EL (cell line): ENCODE data around the gene CUX1.
"Not testable (repeated sequence)": the region's sequence is repeated elsewhere in the genome, so short reads cannot be mapped to it uniquely, and the experiment has no call there.

Experiments
- DNase-seq: peaks from one replicate; pipeline ENCODE4 v3.0.0-alpha.2; 2016

The CUX1 gene

DNA sequence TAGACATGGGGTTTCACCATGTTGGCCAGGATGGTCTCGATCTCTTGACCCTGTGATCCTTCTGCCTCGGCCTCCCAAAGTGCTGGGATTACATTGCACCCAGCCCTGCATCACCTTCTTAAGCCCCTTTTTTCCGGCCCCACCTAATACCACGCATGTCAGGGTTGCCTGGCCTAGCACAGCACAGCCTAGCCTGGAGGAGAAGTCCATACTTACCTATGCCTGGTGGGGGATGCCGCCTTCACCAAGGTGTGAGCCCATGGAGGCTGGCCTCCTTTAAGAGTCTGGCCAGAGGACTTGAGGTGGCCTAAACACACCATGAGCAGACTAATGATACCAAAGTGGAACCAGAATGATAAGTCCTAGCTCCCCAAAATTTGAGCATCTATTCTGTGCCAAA is 22.0 kb upstream of the CUX1 start:
- DNase-seq = no peak

GRCh38 chr7:101798173-101798572 is 19.3 kb upstream of the CUX1 start:
- DNase-seq = not testable (repeated sequence)

GRCh38 chr7:101803203-101804087 is 14.0 kb upstream of the CUX1 start:
- DNase-seq = no peak

DNA sequence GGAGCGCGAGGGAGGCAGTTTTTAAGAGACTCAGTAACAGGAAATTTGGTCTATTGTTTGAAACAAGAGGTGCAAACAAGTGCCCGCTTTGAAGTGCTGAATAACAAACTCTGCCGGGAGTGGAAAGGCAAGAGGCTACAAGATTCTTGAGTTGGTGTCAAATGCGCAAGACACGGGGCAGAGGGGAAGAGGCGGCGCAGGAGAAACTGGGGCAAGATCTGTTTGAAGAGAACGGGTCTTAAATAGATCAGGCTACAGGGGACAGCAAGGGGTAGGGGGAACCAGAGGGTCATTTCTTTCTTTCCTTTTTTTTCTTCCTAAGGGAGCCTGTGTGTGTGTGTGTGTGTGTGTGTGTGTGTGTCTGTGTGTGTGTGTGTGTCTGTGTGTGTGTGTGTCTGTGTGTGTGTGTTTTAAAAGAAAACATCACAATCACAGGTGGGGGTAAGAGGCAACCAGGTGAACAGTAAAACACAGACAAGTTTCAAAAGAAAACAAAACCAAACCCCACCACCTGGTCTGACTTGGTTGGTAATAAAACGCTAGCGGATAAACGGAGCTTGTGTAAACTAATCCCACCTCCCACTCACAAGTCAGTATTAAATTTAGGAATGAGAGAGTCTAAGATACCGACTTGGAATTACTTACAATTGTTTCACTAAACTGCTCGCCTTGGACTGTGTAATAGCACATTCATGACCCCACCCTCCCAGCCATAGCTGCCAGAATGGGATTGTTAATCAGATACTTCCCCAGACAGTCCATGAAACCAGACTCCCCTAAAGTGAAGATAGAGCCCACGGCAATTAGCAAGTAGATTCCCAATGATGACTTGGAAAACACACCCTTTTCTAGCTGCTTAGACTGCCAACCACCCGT is 13.1 kb upstream of the CUX1 start:
- DNase-seq = no peak

- DNase-seq = no peak
These were observed 12.5 kb upstream of the CUX1 start for GRCh38 chr7:101804967-101805366.

DNA sequence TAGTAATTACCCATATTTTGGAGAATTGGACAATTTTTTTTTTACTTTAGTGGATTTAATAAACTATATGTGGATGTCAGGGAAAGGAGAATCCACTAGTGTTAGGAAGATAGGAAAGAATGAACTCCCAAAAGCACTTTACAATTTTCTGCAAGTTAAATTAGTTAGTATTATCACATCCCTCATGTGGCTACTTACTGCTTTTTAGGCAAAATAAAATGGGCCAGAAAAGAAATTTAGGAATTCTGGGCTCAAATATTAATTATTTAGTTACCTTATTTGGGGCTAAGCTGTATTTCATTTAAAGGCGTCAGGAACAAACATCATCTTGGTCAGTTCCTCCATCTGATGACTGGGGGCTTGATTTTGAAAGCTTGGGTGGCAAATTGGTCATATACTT is 4.8 kb upstream of the CUX1 start:
- DNase-seq = no peak

DNA sequence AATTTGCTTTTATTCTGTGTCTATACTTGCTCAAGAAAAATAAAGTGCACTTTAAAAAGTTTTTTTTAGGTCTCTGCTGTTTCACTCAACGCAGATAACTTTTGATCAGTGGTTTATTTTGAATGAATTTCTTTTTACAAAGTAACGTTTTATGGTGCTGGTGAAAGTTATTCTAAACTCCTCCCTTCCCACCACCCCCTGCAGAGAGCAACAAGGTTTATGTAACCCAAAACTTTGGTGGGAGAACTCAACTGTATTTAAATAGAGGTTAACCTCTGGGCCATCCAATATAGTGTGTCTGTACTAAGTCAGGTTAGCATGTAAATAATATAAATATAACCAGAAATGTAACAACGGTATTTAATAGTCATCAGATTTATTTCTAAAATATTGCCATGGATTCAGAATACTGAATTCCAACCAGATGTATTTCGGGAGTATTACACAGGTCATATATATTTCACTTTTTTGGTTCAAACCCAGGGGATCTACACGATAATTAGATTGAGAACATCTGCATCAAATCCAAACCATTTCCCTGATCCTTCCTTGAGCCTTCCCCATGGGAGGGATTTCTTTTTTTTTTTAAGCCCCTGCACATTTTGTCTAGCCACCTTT is 3.9 kb upstream of the CUX1 start:
- no peak for DNase-seq

DNA sequence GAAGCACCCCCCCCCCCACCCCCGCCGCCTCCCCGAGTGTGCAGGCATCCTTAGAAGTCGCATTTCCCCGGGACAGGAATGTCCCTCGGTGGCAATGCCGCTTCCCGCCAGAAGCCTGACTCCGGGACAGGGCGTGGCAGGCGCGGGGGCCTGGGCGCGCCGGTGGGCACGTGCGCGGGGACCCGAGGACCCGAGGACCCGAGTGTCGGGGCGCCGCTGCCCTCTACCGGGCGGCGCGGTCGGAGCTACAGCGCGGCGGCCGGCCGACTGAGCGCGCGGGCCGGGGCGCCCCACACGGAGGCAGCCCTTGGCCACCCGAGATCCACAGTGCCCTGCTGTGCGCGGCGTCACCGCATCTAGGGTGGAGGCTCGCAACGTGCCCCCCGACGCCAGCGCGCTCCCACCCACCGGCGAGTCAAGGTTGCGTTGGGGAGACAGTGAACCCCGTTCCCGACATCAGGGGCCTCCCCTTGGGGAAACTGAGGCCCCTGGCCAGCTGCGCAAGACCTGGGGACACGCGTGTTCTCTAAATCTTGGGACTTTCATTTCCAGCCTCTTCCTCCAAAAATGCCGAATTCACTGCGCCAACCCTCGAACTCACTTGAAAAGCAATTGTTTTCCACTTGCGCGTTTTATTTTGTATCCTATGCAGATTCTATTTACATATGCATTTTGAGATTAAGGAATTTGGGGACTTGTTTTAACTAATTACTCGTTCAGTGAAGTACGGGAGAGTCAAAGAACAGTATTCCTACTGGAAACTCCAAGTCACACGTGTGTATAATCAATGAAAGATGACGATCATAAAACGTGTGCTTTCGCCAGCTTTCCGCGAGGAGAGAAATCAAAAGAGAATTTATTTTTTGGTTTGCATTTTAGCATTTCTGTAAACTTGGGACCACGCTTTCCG is 3.1 kb upstream of the CUX1 start:
- DNase-seq = peak; percentile 61

- peak; percentile 25 for DNase-seq
These were observed 2.2 kb upstream of the CUX1 start for GRCh38 chr7:101814991-101815825.

DNA sequence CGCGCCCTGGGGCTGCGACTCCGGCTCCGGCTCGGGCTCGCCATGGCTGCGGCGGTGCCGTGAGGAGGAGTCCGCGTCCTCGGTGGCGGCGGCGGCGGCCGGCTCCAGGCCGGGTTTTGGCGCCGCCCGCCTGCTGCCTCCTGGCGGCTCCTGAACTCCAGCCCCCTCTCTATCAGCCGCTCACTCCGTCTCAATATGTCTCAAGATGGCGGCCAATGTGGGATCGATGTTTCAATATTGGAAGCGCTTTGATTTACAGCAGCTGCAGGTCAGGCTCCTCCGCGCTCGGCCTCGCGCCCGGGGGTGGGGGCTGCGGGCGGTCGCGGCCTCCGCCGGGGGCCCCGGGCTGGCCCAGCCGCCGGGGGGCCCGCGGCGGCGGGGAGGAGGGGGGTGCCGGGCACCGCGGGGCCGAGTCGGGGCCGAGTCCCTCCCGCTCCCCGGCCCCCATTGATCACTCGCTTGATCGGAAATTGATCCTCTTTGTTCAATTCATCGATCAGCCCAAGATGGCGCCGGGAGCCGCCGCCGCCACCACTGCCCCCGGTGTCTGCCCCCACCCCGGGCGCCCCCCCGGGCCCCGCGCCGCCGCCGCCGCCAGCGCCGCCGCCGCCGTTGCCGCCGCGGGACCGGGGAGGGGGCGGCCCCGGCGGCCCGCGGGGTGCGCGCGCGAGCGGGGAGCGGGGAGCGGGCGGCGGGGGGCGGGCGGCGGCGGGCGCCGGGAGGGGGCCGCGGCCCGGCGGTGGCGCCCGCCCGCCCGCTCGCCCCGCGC is 1.4 kb upstream of the CUX1 start:
- peak; percentile 81 for DNase-seq

DNA sequence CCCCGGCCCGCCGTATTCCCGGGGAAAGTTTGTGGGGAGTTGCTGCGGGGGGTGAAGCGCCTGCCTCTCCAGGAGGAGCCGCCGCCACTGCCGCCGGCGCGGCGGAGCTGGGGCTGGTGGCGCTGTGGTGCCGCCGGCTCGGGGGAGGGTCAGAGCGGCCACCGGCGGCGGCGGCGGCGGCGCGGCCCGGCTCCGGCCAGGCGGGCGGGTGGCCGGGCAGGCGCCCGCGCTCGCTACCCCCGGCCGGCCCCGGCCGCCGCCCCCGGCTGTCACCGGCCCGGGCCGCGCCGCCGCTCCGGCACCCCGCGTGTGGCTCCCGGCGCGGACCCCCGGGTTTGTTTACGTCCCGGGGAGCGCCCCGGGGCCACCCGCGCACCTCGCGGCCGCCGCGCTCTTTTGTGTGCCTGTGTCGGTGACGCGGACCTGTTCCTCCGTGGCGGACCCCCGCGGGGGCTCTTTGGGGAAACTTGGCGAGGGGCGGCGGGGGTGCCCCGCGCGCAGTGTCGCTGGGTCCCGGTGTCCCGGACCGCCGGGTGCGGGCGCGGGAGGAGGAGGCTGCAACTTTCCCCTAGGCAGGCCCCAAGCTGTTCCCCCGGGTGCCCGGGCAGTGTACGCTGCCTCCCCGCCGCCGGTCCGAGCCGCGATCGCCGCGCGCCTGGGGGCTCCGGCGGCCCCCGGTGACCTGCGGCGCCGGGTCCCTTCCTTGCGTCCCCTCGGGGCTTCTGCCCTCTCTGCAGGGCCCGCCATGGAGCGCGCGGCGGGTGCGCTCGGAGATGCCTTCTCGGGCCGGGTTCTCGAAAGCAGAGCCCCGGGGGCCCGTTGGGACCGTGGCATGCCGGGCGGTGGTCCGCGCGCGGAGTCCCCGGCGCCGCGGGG is 593 bp upstream of the CUX1 start:
- peak; percentile 38 for DNase-seq

DNA sequence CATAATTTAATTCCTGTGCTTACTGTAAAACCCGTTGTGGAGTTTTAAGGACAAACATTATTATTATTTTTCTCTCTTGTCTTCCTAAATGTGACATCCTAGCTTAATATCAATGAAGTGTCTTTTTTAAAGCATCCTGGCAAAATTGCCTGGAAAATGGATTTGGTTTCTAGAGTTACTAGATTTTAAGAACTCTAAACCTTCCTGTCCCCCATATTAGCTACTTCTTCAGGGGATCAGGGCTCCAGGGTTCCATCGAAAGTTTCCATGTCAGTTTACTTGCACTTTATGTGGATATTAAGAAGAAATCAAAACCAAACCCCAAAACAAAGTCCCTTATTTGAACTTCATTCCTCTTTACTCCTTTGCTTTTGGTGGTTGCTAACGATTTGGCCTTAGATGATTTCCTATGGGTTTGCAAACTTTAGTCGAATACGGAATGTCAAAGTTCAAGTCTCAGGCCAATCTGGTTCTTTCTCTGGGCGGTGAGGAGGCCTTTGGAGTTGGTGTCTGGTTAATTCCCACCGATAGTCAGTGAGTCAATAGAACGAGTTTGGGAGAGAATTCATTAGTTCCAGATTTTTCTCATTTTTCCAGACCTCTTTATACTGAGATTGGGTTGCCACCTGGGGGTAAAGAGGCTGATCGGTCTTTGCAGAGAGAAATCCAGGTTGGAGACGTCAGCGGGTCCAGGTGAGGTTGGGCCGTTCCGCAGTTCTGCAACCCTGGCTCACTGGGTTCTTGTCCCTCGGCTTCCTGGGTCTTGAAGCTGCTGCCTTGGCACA is 1.1 kb downstream of the CUX1 start:
- no peak for DNase-seq

- no peak for DNase-seq
These were observed 1.8 kb downstream of the CUX1 start for GRCh38 chr7:101819183-101819582.

DNA sequence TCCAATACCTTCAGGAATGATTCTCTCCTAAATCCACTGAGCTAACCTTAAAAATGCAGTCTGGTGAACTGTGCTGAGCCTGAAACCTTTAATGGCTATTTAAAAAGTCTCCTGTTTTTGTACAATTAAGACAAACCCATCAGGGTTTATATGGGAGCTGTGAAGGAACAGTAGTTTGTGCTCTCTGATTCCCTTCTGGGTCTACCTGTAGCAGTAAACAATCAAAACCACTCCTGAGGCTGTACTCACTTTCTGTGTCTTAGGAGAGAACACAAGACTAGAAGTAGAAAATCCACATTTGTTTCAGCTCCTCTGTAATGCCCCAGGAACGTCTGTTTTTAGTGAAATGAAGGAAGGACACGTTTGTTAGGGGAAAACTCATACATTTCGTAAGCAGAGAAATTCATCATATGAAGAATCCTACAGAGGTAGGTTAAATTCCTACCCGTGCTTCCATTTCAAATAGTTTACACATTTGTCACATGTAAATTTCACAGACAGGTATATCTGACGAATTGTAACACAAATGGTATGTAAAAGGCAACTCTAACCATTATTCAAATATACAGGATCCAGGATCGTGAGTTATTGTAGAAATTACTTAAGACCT is 2.6 kb downstream of the CUX1 start:
- DNase-seq = no peak

- DNase-seq = no peak
These were observed 3.3 kb downstream of the CUX1 start for GRCh38 chr7:101820703-101821102.

- not testable (repeated sequence) for DNase-seq
These were observed 5.2 kb downstream of the CUX1 start for GRCh38 chr7:101822632-101823031.

DNA sequence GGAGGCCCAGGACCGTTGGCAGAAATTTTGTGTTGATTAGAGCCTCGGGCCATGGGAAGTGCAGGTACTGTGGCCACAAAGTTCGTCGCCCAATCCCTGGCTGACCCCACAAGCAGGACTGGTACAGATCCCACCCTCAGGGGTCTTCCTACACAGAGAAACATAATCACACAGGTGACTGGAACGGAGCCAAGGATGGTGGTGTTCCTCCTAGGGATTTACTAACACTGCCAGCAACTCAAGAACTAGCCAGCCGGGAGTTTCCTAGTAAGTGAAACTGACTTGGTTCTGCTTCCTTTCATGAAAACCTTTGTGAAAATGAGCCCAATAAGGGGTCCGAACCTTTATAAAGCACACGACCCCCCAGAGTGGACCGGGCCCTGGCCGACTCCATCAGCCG is 5.7 kb downstream of the CUX1 start:
- no peak for DNase-seq

DNA sequence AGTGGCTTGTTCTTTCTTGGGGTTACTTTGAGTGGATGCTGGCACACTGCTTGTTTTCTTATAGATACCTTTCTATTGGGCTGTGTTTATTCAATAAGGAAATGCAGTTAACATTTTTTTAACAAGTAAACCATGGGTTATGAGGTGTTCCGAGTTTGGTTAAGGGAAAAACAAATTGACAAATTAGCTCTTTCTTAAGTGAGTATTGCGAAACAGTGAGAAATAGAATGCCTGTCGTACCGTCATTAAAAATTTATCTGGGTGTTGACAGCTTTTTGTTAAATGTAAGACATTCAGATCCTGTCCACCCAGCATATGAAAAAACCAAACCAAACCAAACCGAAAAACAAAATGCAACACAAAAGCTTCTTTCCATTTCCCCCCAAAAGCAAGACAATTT is 6.2 kb downstream of the CUX1 start:
- no peak for DNase-seq
